Panc1 (cell line): Measurements from ENCODE around the gene AGAP1.

Experiments
- POLR2AphosphoS5 ChIP-seq: IDR thresholded peaks from 2 replicates; pipeline ENCODE4 v1.6.1; 2012; ENCODE audit warnings: mild to moderate bottlenecking, low read depth, low read length, moderate library complexity
- TCF7L2 ChIP-seq: IDR thresholded peaks from 2 replicates; pipeline ENCODE4 v1.6.1; 2011; ENCODE audit warnings: mild to moderate bottlenecking, low read depth, low read length, inconsistent platforms
- TF ChIP-seq, protein P1 (sequence below): fragments of 450-650 bp; IDR thresholded peaks from 2 replicates; pipeline ENCODE4 v1.5.1; 2017; ENCODE audit warnings: mild to moderate bottlenecking
- TF ChIP-seq, protein P2 (sequence below), 2 experiments: IDR thresholded peaks; 2 replicates each; pipeline ENCODE4 v1.6.1; 2011 to 2012; ENCODE audit warnings: low read depth in 2 of 2, control low read depth in 1 of 2, low read length in 1 of 2, mild to moderate bottlenecking in 1 of 2, moderate library complexity in 1 of 2; ENCODE audit not compliant: insufficient read depth in 1 of 2

GRCh38 chr2:235834781-235835180, 340.9 kb downstream of the AGAP1 start:
- TF ChIP-seq, protein P1, sequence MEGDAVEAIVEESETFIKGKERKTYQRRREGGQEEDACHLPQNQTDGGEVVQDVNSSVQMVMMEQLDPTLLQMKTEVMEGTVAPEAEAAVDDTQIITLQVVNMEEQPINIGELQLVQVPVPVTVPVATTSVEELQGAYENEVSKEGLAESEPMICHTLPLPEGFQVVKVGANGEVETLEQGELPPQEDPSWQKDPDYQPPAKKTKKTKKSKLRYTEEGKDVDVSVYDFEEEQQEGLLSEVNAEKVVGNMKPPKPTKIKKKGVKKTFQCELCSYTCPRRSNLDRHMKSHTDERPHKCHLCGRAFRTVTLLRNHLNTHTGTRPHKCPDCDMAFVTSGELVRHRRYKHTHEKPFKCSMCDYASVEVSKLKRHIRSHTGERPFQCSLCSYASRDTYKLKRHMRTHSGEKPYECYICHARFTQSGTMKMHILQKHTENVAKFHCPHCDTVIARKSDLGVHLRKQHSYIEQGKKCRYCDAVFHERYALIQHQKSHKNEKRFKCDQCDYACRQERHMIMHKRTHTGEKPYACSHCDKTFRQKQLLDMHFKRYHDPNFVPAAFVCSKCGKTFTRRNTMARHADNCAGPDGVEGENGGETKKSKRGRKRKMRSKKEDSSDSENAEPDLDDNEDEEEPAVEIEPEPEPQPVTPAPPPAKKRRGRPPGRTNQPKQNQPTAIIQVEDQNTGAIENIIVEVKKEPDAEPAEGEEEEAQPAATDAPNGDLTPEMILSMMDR: no peak
- TF ChIP-seq TCF7L2 (no peak), POLR2AphosphoS5 (no peak)
- TF ChIP-seq, protein P2, sequence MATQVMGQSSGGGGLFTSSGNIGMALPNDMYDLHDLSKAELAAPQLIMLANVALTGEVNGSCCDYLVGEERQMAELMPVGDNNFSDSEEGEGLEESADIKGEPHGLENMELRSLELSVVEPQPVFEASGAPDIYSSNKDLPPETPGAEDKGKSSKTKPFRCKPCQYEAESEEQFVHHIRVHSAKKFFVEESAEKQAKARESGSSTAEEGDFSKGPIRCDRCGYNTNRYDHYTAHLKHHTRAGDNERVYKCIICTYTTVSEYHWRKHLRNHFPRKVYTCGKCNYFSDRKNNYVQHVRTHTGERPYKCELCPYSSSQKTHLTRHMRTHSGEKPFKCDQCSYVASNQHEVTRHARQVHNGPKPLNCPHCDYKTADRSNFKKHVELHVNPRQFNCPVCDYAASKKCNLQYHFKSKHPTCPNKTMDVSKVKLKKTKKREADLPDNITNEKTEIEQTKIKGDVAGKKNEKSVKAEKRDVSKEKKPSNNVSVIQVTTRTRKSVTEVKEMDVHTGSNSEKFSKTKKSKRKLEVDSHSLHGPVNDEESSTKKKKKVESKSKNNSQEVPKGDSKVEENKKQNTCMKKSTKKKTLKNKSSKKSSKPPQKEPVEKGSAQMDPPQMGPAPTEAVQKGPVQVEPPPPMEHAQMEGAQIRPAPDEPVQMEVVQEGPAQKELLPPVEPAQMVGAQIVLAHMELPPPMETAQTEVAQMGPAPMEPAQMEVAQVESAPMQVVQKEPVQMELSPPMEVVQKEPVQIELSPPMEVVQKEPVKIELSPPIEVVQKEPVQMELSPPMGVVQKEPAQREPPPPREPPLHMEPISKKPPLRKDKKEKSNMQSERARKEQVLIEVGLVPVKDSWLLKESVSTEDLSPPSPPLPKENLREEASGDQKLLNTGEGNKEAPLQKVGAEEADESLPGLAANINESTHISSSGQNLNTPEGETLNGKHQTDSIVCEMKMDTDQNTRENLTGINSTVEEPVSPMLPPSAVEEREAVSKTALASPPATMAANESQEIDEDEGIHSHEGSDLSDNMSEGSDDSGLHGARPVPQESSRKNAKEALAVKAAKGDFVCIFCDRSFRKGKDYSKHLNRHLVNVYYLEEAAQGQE (IDR thresholded peaks at IDR 0.05; ENCODE audit: insufficient read depth in 1 of 2, low read depth in 2 of 2, low read length in 1 of 2): no peak
